CD14-positive monocyte (primary cell): ENCODE measurements around the gene NXPH4. TPM values are rescaled to one million over a fixed set of nuclear protein-coding genes. Genes with fewer than 3 reads are reported as not detected.

Experiments
- DNase-seq, 3 donors: peaks; one replicate each; pipeline ENCODE4 v3.0.0-alpha.2; 2011 to 2022
- H2AFZ ChIP-seq: 2 replicates; pipeline ENCODE4 v1.6.0; 2012; ENCODE audit warnings: mild to moderate bottlenecking, low read depth, low read length, inconsistent platforms; ENCODE audit not compliant: insufficient read depth, poor library complexity, severe bottlenecking
- H3K27ac ChIP-seq, 2 donors: 1 replicate in 1 of 2; 2 replicates in 1 of 2; pipeline ENCODE4 v1.5.1; 2012 to 2013; ENCODE audit warnings: low read length in 2 of 2, control low read depth in 1 of 2, inconsistent platforms in 1 of 2, low read depth in 1 of 2, mild to moderate bottlenecking in 1 of 2
- H3K27me3 ChIP-seq, 2 donors: one replicate each; pipeline versions ENCODE4 v1.6.0 to v1.6.1; 2011 to 2013; ENCODE audit warnings: low read length in 2 of 2; ENCODE audit not compliant: control insufficient read depth in 2 of 2, insufficient read depth in 2 of 2
- H3K36me3 ChIP-seq, 2 donors: replicated peaks in 1 of 2; 1 replicate in 1 of 2; 2 replicates in 1 of 2; pipeline versions ENCODE4 v1.5.1 to v1.6.1; 2012 to 2013; ENCODE audit warnings: low read length in 2 of 2, control low read depth in 1 of 2, inconsistent platforms in 1 of 2, mild to moderate bottlenecking in 1 of 2; ENCODE audit not compliant: insufficient read depth in 2 of 2, control insufficient read depth in 1 of 2
- H3K4me1 ChIP-seq, 2 donors: 1 replicate in 1 of 2; 2 replicates in 1 of 2; pipeline versions ENCODE4 v1.5.1 to v1.6.1; 2012 to 2013; ENCODE audit warnings: low read length in 2 of 2, control low read depth in 1 of 2, inconsistent platforms in 1 of 2, mild to moderate bottlenecking in 1 of 2, moderate library complexity in 1 of 2; ENCODE audit not compliant: insufficient read depth in 2 of 2, control insufficient read depth in 1 of 2
- H3K4me2 ChIP-seq: replicated peaks from 2 replicates; pipeline ENCODE3; 2012; ENCODE audit warnings: low read length, moderate library complexity, mild to moderate bottlenecking; ENCODE audit not compliant: poor library complexity, severe bottlenecking; ENCODE audit errors: extremely low read depth
- H3K4me3 ChIP-seq, 3 experiments: fragments of 200-600 bp in 1 of 3; sonication (generic) in 1 of 3; replicated peaks in 1 of 3; 1 replicate in 2 of 3; 2 replicates in 1 of 3; pipeline ENCODE4 v1.5.1; 2011 to 2013; ENCODE audit warnings: low read length in 3 of 3, mild to moderate bottlenecking in 3 of 3, control low read depth in 2 of 3, low read depth in 2 of 3, inconsistent platforms in 1 of 3, moderate library complexity in 1 of 3
- H3K79me2 ChIP-seq: 2 replicates; pipeline ENCODE4 v1.6.0; 2012; ENCODE audit warnings: mild to moderate bottlenecking, control low read depth, inconsistent platforms, low read length, moderate library complexity; ENCODE audit not compliant: insufficient read depth
- H3K9ac ChIP-seq: 2 replicates; pipeline ENCODE4 v1.6.0; 2017; ENCODE audit warnings: low read length, mild to moderate bottlenecking; ENCODE audit not compliant: insufficient read depth, poor library complexity, severe bottlenecking
- H3K9me3 ChIP-seq, 2 donors: replicated peaks in 1 of 2; 1 replicate in 1 of 2; 2 replicates in 1 of 2; pipeline versions ENCODE4 v1.5.1 to v1.6.1; 2012 to 2013; ENCODE audit warnings: low read length in 2 of 2, control low read depth in 1 of 2; ENCODE audit not compliant: control insufficient read depth in 1 of 2, insufficient read depth in 1 of 2
- H4K20me1 ChIP-seq: 2 replicates; pipeline ENCODE4 v1.6.0; 2012; ENCODE audit warnings: mild to moderate bottlenecking, low read length, control low read depth, moderate library complexity; ENCODE audit not compliant: insufficient read depth
- H3K27ac Mint-ChIP-seq, 7 donors: one replicate each; pipeline ENCODE4 v1.8.0; 2020; ENCODE audit warnings: mild to moderate bottlenecking in 7 of 7, mixed read lengths in 7 of 7, moderate library complexity in 6 of 7, inconsistent platforms in 2 of 7
- H3K27me3 Mint-ChIP-seq, 3 donors: one replicate each; pipeline ENCODE4 v1.8.0; 2021 to 2022; ENCODE audit warnings: low read depth in 3 of 3, mild to moderate bottlenecking in 3 of 3, mixed read lengths in 3 of 3, moderate library complexity in 3 of 3, inconsistent platforms in 1 of 3
- H3K36me3 Mint-ChIP-seq, 2 donors: one replicate each; pipeline ENCODE4 v1.8.0; 2020; ENCODE audit warnings: mixed read lengths in 2 of 2, inconsistent platforms in 1 of 2, mild to moderate bottlenecking in 1 of 2
- H3K4me1 Mint-ChIP-seq: one replicate; pipeline ENCODE4 v1.8.0; 2020; ENCODE audit warnings: mild to moderate bottlenecking, mixed read lengths
- H3K4me3 Mint-ChIP-seq, 2 donors: one replicate each; pipeline ENCODE4 v1.8.0; 2020; ENCODE audit warnings: mild to moderate bottlenecking in 2 of 2, mixed read lengths in 2 of 2, moderate library complexity in 1 of 2
- H3K9me3 Mint-ChIP-seq, 7 donors: one replicate each; pipeline ENCODE4 v1.8.0; 2020 to 2022; ENCODE audit warnings: mixed read lengths in 7 of 7, mild to moderate bottlenecking in 6 of 7, moderate library complexity in 6 of 7, inconsistent platforms in 2 of 7
- CTCF ChIP-seq: fragments of 200-600 bp; IDR thresholded peaks from one replicate; pipeline ENCODE4 v1.8.0; 2022; ENCODE audit warnings: antibody characterized with exemption, mild to moderate bottlenecking
- WGBS: methylation state at CpG from one replicate; pipeline ENCODE4 v1.1.5; 2013; ENCODE audit warnings: missing lambda C conversion rate; ENCODE audit not compliant: insufficient coverage; 5-methylcytosine and 5-hydroxymethylcytosine counted together
- intact Hi-C, 2 donors: fragments of 100-400 bp; cut with micrococcal nuclease; formaldehyde crosslinking; loops; one replicate each; pipeline versions ENCODE4 v1.15.0 to v1.15.1; 2023
- polyA plus RNA-seq, 3 donors: library from polyadenylated mRNA; depleted of rRNA in 1 of 3; unstranded in 2 of 3; stranded (reverse) in 1 of 3; fragments of 300-500 nt in 2 of 3; fragments of >200 nt in 1 of 3; fragmentation: Illumina TruSeq in 2 of 3; gene quantifications; 1 replicate in 2 of 3; 2 replicates in 1 of 3; pipeline ENCODE4 v1.2.3, GENCODE V29; 2012 to 2021

The NXPH4 gene
- polyA plus RNA-seq, 3 donors: not detected

DNA sequence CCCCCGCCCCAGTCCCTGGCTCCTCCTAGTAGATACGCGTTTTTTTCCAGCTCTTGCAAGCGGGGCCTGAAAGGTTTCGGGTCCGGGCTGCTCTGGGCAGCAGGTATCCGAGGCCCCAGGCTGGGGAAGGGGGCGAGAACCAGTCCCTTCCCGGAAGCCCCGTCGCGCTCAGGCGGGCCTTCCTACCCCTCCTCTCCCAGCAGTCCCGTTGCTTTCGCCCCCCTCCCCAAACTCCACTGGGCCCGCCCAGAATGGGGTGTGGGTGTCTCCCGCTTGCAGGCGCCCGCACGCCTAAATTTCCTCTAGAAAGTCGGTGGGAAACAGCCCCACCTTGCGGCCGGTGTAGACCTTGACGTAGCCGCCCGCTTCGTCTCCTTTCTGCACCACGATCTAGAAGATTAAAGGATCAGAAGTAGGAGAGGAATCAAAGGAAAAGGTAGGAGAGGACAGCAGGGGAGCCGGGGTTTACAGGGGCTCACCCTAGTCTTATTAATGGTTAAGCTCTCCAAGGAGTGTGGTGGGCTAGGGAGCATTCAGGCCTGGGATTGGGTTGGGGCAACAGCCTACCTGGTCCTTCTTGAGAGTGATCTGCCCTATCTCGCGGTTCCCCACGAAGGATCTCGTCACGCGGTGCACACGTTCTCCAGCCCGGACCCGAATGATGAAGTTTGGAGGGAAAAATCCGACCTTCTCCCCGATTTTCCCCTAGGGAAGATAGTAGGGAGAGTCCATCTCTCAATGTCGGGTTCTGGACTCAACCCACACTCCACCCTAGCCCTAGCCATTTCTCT, 27.1 kb downstream of the NXPH4 start:
- peak; percentile 26 for TF ChIP-seq CTCF
- Histone ChIP-seq H3K4me2 (peak overlapping the region; percentile 64), H3K79me2 (no peaks in the 10 kb centered on the region), H3K27me3 (peaks cover 36 to 45% of the 10 kb centered on the region in 2 donors), H3K36me3 (peaks cover 4 to 13% of the 10 kb centered on the region in 2 donors), H3K4me3 (peak overlapping the region; percentile 0 to 65 (median 15)), H4K20me1 (peaks cover 50% of the 10 kb centered on the region), H2AFZ (no peak overlapping the region), H3K27ac (no peak overlapping the region), H3K9ac (no peak overlapping the region), H3K9me3 (peaks cover 0 to 23% of the 10 kb centered on the region in 2 donors), H3K4me1 (peaks cover 70 to 72% of the 10 kb centered on the region in 2 donors)
- peak; percentile 54 to 70 (median 69) for DNase-seq
- peaks cover 74% of the 10 kb centered on the region for H3K4me1 Mint-ChIP-seq
- H3K27me3 Mint-ChIP-seq: peaks cover 55 to 56% (median 56%) of the 10 kb centered on the region in 3 donors
- peaks cover 0 to 39% (median 11%) of the 10 kb centered on the region in 7 donors for H3K9me3 Mint-ChIP-seq
- 2% methylated on average over 11 of the region's 41 CpGs for WGBS
- peaks cover 31 to 34% of the 10 kb centered on the region in 2 donors for H3K36me3 Mint-ChIP-seq
- H3K4me3 Mint-ChIP-seq: peak overlapping the region; percentile 43 to 99
- no peak overlapping the region for H3K27ac Mint-ChIP-seq
- intact Hi-C loops: no loop called here

DNA sequence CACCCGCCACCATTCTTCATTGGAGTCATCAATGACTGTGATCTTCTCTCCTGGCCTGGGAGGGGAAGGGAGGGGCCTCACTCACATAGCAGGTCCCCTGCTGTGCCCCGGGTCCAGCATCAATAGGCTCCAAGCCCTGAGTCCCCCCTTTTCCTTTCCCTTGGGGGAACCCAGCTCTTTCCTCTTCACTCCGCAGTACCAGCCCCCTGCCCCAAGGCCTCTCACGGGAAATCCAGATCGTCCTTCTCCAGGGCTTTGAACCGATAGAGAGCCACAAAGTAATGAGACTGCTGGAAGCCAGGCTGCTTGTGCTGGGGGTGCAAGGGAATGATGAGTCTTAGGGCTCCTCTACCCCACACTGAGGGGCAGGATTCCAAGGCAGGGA, 27.7 kb downstream of the NXPH4 start:
- H3K9ac ChIP-seq: no peak overlapping the region
- H3K27me3 Mint-ChIP-seq: peaks cover 50 to 51% (median 51%) of the 10 kb centered on the region in 3 donors
- peak overlapping the region in 1 of 2 donors; percentile 46 for H3K4me3 Mint-ChIP-seq
- H2AFZ ChIP-seq: no peak overlapping the region
- no peak overlapping the region for H3K4me2 ChIP-seq
- peaks cover 4 to 13% of the 10 kb centered on the region in 2 donors for H3K36me3 ChIP-seq
- peaks cover 0 to 38% (median 9%) of the 10 kb centered on the region in 7 donors for H3K9me3 Mint-ChIP-seq
- peaks cover 49% of the 10 kb centered on the region for H4K20me1 ChIP-seq
- peaks cover 30 to 34% of the 10 kb centered on the region in 2 donors for H3K36me3 Mint-ChIP-seq
- H3K27ac ChIP-seq: no peak overlapping the region
- no peak overlapping the region for H3K27ac Mint-ChIP-seq
- no peak for DNase-seq
- H3K27me3 ChIP-seq: peaks cover 35 to 40% of the 10 kb centered on the region in 2 donors
- WGBS: no CpG with 5 or more reads among the region's 6 CpGs
- peaks cover 0 to 23% of the 10 kb centered on the region in 2 donors for H3K9me3 ChIP-seq
- no peaks in the 10 kb centered on the region for H3K79me2 ChIP-seq
- H3K4me3 ChIP-seq: no peak overlapping the region
- TF ChIP-seq CTCF: no peak
- H3K4me1 ChIP-seq: peaks cover 70 to 72% of the 10 kb centered on the region in 2 donors
- intact Hi-C loops: no loop called here
- H3K4me1 Mint-ChIP-seq: peaks cover 75% of the 10 kb centered on the region
